HK-2 (cell line): ENCODE data around the gene ARHGAP22.

Experiments used
- DNase-seq: peaks from one replicate; pipeline ENCODE4 v3.0.0-alpha.2; 2018; ENCODE audit not compliant: unreplicated experiment

ARHGAP22 gene

DNA sequence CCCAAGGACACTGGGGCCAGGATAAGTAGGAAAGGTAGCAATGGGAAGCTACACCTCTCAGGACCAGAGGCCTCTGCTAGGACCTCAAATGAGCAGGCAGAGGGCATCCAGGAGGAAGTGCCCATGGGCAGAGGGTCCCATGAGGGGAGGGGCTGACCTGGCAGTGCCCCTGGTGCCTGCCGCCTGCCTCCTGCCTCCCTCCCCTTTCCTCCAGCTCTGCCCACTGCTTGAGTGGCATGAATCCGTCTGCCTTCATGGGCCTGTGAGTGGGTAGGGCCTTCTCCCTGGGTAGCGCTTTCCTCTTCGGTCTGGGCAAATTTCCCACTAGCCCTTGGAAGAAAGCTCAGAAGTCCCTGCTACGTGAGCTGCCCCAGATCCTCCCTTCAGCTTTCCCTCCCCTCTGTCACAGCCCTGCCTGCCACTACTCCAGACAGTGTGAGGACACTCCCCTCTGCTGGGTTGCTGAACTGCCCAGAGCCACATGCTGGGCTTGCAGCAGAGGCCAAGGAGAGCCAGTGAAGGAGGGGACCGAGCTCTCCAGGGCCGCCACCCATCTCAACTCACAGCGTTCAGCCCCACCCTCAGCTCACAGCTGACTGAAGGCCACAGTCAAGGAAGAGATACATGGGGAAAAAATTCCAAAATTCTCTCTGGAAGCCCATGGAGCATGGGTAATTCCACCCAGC, 141.4 kb downstream of the ARHGAP22 start:
- no peak for DNase-seq

DNA sequence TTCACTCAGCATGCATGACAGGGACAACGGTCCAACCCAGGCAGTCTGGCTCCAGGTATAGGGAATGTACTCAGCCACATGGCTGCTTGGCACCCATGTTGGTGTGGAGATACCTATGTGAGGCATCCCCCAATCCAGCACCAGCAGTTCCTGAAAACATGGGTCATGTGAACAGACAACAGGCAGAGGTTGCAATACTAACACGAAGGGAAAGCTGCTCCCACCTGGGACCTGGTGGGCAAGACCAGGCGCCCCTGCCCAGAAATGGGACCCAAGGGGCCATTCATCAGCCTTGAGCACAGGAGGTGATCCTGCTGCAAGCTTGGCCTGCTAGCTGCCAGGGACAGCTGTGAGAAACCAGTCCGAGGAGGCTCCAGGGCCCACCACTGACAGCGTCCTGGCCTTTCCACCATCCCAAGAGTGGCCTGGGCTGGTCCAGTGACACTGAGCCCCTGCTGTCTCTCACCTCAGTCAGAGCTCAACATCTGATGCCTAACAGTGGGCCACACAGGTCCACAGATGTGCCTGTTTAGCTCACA, 142.3 kb downstream of the ARHGAP22 start:
- DNase-seq, result no peak

DNA sequence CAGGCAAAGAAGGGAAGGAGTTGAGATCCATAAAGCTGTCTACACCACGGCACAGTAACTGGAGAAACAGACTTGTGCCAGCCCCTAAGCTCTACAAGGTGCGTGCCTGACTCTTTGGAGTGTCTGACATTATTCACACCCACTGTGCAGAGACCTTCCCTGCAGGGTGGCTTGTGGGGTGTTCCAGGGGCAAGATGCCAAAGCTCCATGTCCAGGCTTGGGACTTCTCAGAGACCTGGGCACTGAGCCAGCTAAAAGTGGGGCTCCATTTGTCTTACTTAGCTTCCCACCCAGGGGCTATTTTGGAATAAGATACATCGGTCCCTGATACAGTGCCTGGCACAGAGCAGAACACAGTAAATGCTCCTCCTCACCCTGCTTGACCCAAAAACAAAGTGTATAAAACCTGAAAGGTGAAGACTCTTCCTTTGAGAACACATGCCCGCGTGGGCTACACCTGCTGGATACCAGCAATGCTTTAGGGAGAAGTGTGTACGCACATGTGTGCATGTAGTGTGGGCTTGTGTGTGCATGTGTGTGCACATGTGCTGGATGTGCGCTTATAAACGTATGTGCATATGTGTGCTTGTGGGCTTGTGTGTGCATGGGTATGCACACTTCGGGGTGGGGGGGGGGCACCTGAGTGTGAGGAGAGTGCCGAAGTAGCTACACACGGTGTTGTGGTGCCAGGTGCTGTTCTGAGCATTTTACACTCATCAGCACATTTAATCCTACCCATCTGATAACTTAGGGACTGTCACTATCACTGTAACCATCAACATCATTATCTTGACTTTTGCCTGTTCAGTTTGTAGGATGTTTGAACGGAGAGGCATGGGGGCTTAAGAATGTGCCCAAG, 143.0 kb downstream of the ARHGAP22 start:
- no peak for DNase-seq

DNA sequence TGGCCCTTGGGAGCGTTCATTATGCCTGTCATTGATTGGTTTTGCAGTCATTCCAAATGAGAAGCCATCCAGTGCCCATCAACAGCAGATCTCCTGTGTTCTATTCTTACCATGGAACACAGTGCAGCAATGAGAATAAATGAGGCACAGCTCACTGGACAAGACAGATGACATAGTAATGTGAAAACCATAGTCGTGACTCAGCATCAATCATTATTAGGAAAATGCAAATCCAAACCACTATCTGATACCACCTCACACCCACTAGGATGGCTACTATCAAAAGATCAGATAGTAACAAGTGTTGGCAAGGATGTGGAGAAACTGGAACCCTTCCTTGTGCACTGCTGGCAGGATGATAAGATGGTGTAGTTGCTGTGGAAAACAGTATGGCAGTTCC, 144.7 kb downstream of the ARHGAP22 start:
- no peak for DNase-seq

DNA sequence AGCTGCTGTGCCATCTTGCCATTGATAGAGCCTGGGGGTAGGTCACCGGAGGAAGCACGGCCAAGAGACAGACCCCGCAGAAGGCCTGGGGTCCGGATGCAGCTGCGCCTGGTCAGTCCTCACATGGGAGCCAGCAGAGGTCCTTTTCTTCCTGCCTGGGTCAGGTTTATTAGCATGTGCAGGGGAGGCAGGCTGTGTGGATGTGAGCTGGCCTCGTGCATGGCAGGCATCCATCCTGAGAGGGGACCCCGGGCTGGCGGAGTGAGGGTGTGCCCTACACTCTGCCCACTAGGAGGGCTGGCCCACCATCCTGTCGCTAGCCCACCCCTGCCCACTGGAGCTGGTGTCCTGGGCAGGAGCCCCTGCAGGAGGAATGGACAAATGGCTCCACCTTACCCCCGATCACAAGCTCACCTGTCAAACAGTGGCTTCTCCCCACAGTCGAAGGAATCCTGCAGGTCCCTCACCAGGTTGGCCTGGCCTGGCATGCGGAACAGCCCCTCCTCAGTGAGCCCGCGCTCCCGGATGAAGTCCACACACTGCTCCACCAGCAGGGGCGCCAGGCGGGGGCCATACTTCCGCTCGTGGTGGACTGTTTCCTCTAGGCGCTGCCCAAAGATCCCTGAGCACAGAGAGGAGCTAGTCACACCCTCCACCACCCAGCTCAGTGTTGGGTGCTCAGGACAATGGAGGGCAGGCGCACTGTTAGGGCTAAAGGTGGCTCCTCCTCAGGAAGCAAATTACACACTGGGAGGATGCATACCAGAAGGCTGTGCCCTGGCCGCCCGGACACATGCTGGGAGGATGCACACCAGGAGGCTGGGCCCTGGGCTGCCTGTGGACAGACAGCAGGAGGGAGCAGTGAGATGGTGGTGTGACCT, 145.4 kb downstream of the ARHGAP22 start:
- no peak for DNase-seq

DNA sequence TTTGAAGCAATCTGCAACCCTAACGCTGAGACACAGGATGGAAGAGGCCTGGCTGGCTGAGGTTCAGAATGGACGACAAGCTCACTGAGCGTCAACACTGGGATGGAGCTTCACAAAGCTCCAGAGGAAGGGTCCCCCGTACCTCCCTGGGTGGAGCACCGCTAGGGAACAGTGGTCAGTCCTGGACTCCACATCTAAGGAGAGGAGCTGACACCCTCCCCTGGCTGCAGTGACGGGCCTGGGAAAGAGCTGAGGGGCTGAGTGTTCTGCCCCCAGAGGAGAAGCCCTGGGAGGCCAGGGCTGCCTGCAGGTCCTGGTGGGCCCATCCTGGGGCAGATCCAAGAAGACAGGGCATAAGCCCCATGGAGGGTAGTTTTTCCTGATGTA, 146.2 kb downstream of the ARHGAP22 start:
- DNase-seq, result no peak

DNA sequence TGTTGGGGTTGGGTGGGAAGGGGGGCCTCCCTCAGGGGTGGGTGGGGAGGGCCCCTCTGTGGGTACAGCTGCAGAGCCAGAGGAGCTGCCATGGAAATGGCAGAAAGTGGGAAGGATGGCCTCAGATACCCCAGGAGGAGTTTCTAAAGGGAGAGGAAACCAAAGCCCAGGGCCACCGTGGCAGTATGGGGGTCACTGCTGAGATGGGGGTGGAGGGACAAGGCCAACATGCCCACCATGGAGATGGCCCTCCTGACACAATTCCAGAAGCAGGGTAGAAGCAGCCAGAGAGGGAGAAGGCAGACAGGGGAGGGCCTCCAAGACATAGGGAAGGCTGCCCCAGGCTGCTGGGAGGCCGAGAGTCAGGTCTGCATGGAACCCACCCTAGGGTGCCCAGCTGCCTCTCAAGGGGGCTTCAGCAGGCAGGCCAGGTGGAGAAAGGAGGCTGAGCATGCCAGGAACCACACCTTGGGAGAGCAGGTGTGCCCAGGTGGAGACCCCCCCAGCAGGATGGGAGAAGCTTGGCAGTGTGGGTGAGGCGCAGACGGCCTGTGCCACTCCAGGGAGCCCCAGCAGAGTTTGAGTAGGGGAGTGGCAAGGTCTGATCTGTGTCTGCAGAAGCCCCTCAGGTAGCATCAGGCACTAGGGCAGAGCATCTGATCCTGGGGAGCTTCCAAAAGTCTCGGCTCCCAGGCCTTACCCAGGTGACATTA, 146.8 kb downstream of the ARHGAP22 start:
- no peak for DNase-seq

DNA sequence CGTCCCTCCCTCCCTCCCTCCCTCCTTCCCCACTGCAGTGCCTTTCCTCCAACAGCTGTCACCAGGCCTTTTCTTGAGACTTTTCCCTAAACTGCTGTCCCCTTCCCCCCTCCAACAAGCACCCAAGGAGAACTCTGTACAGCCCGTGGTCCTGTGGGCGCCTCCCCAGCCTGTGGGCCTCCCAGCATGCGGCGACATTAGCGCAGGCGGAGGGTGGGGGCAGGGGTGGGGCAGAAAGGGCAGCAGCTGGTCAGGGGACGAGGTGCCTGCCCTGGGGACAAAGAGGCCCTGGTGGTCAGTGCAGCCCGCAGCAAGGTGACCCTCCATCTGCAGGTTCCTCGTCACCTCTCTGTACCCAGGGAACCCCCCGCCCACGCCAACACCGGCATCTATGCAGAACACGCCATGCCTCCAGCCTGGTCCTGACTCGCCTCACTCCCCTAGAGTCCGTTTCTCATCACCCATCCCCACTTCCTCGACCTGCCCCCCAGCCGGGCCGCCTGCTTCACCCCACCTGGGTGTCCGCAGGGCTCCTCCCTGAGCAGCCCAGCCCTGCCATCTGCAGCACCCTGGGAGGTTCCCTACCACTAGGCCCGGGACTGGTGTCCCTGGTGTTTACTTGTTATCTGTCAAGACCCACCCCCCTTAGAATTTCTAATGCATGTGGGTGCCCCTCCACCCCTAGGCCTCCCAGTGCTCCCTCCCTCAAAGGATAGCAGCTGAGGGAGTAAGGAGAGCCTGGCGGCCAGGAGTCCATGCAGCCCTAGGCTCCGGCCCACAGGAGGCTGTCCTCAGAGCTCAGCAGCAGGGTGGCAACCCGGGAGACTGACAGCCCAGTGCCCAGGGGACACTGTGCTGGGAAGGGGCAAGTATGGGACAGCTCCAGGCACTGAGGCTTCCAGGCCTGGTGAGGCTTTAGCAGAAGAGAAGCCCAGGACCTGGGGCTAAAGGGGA, 147.8 kb downstream of the ARHGAP22 start:
- DNase-seq, result no peak

DNA sequence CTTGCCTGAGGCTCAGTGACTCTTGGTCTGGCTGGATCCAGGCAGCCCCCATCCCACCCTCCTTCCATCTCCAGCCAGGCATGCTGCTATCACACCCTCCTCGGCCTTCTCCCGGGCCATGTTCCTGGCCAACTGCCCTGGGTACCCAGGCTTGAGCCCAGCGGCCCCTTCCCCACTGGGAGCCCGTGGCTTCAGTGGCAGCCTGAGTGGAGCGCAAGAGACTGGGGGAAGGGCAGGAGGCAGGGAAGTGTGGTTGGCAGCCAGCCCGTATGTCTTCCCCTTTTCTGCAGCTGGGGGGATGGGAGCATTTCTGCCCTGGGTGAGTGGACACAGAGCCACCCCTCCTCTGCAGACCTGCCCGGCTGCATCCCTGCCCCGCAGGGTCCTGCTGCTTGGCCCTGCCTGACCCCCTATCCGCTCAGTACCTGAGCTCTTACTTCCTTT, 148.5 kb downstream of the ARHGAP22 start:
- no peak for DNase-seq

DNA sequence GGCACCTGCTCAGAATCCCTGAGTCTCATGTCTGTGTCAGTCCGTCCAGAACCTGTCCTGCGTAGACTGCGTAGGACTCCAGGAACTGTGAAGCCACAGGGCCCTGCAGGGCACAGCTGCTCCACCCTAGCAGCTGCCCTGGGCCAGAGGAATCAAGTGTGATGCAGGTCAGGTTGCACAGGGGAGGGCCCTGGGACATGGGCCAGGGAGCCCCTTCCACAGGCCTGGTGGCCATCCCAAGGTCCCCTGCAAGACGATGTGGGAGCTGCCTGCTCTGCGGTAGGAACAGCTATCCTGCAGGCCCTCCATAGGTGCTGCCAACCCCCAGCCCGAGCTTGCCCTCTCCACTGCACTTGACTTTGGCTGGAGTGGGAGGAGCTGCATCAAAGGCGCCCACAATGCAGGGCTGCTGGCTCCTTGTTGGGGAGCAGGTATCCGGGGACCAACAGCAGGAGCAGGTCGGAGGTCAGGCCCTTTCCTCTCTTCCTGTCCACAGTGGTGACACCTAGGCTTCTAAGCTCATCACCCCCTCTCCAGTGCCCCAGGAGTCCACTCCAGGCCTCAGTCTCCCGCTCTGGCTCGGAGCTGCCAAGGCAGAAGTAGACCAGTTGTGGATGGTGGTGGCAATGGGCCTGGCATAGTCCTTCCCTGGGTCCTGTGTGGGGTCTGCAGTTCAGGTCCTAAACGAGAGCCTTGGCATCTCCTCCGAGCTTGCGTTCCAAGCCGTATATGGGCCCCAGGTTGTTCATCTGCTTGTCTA, 149.3 kb downstream of the ARHGAP22 start:
- DNase-seq, result no peak

DNA sequence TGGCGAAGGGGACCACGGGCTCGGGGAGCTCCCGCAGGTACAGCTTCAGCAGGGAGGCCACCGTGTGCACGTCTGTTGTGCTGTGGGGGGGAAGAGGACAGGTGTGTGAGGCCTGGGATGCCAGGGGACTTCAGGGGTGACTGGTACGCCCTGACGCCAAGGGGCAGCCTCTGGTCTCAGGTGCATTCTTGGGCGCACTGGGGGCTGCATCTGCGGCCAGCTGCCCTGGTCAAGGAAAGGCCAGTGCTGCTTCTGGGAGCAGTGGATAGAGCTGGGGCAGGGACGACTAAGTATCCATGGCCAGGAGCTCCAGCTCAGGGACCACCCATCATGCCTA, 149.8 kb downstream of the ARHGAP22 start:
- DNase-seq, result no peak

DNA sequence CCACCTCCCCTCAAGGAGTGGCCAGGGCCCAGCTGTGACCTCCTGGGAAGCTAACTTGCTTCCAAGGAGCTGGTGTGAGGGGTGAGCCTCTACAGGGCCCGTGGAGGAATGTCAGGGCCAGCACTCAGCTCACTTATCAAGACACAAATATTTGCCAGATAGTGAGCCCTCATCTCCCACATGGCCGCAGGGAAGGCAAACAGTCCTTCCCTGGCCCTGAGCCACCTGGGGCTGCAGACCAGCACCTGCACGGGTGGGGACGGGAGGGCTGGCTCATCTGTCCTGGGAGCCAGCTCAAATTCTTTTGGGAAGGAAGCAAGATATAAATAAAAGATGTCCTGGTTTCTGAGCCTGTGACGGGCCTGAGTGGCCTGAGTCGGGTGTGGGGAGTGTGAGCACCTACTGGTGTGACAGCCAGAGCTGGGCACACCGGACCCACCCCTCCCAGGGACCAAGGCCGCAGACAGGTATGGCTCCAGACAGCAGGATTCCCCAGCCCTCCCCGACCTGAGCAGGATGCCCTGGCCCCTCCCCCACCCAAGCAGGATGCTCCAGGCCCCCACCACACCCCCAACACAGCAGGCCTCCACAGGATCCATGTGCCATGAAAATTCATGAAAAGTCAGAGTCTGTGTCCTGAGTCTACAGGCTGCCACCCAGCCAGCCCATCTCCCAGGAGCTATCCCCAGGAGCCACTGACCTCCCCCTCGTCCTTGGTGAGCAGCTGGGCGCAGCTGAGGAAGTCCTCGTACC, 150.4 kb downstream of the ARHGAP22 start:
- no peak for DNase-seq

DNA sequence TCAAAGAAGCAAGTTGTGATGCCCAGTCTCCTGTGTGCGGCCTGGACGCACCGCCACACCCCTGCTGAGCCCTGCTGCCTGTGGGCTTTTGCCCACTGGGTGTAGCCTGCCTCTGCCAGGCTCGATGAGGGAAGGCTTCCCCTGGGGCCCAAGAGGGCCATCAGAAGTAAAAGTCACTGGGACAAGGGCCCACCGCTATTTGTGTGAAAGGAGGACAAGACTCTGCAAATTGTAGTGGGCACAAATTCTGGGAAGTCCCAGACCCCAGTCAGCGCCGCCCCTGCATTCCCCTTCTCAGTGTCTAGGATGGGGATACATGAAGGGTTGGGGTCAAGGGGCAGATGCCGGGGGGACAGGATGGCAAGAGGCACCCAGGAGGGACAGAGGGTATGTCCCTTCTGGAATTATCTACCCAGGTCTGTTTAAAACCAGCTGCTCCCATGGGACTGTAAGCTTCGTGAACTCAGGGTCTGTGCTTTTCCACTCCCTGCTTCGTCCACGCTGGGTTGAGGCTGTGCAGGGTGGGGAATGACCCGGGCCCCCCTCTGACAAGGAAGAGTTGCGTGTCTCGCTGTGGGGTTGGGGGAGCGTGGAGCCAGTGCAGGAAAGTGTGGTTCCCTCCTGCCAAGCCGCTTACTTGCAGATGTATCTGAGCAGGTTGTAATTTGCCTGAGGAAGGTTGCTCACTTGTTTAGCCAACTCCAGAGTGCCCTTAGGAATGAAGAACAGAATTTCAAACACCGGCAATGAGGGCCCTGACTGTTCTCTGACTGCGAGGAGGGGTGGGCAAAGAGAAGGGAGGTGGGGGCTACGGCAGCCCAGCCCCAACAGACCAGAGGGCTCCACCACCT, 151.2 kb downstream of the ARHGAP22 start:
- no peak for DNase-seq

DNA sequence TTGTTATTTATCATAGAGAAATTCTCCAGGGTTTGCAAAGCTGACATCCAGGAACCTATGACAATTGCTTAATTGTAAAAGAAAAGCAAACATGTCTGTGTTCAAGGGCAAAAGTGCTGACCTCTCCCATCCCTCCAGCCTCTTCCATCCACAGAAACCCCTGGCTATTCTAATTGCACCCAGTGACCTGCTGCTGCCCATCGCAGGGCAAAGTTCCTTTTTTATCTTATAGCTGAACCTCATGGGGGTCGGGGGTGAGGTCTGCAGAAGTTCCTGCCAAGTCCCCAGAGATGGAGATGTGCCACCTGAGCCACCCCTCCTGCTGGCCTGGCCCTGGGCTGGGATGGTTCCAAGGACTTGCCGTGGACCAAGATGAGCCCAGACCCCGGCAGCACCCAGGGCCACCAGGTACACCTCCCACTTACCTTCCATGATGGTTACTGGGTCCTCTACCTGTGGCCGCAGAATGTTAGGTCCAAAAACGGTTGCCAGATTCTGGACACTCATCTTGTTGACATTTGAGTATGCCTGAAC, 151.9 kb downstream of the ARHGAP22 start:
- no peak for DNase-seq

DNA sequence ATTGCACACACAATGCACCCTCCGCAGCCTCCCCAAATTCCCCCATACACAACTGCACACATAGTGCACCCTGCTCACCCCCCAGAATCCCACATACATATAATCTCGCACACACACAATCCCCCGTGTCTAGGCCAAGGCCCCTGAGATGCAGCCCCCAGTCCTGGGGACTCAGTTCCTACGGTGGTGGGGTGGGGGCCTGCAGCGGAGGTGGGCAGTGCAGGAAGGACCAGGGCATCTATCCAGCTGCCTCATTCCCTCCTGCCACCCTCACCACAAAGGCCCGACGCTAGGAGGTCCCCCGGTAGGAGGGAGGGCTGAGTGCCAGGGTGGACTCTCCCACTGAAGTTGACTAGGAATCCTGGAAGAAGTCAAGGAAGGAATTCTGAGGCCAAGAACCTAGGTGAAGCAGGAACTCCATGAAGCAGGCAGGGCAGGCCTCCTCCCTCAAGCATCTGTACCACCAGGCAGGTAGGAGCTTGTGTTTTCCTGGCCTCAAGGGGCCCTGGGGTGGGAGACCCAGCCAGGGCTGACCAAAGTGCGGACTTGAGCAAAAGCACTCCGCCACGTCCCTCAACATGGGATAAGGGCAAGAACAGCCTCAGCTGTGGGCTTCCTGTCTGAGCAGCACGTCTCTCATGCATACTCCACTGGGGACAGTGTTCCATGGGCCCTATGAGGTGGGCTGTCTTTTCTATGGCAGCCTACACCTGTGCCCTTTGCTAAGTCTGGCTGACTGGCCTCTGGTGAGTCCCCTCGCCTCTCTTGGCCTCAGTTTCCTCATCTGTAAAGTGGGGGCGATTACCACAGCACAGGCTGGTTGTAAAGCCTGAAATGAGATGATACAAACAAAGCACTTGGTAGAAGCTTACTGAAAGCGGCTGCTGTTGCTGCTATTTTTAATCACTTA, 152.6 kb downstream of the ARHGAP22 start:
- DNase-seq, result no peak

DNA sequence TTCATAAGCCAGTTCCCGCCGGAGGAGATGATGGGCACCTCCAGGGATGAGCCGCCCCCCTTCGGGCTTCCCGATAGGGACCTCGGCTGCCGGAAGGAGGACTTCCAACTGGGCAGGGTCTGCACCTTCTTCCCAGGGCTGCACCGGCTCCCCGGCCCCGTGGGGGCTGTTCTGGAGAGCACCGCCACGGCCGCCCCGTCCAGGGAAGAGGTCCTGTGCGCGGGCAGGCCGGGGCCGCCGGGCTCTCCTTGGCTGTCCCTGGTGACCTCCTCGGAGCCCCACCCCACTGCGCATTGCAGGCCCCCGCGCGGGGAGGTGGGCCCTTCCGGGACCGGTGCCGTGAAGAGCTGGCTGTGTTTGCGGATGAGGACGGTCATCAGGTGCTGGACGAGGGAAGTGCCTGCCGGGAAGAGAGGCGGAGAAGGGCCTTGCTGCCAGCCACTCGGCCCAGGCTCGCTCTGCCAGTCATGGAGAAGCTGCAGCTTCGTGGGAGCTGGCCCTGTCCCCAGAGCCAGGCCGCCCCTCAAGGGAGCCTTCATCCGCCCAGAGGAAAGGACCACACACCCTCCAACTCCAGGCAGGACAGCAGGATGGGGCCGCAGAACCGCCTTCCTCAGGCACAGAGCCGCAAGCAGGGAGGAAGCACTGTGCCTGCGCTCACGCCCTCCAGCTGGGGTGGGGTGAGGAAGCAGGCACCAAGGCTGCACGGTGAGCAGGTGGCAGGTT, 154.0 kb downstream of the ARHGAP22 start:
- DNase-seq, result no peak
